ENCODE data around the gene MAPKBP1.

- TF ChIP-seq CTCF (IDR thresholded peaks at IDR 0.05) (no peak), POLR2A (IDR thresholded peaks at IDR 0.05) (no peak)
These were observed 43.7 kb upstream of the MAPKBP1 start for GRCh38 chr15:41730543-41730942.
